ENCODE measurements around the gene DNASE1L1. TPM values are rescaled to one million over a fixed set of nuclear protein-coding genes. Genes with fewer than 3 reads are reported as not detected.
A peak's percentile ranks its signal among the peaks of the same experiment; 100 is the strongest.

Gene DNASE1L1
- total and polyA plus RNA-seq, 2 donors (not counting 1 experiment from before 2014, with no cell fraction given) = 11.3 to 38.5 TPM

DNA sequence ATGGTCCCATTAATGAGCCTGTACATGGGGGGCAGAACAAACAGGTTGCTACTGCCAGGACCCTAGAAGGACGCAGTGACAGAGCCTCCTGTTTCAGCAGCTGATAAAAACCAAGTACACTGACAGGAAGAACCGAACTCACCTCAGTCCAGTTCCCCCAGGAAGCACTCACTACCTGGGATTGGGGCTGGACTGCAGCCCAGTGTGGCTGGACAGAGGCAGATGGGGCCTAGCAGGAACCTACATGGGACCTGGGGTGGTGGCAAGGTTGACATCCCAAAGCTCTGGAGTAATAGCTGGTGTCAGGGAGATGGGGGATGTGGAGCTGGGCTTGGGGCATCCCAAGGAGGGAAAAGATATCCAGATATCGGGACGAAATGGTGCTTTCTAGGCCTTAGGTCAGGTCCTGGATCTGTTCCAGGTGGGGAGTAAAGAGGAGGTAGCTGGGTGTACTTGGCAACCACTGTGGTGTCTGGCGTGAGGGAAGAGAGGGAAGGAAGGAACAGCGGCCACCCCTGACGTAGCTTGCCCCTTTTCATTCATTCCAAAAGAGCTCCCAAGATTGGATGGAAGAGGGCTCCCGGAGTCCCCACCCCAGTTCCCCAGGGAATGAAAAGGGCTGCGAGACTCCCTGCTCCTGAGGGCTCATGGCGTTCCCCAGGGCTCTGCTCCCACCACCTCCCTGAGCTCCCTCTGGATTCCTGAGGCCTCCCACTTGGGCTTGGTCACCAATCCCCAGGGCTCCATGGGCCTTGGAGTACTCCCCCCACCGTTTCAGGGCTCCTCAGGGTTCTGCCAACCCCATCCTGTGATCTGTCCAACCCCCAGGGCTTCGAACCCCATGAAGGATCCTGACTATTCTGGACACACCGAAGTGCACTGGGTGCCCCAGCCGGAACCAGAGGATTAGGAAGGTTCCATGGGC lies 25.4 kb downstream of the DNASE1L1 start:
- H4K20me1 ChIP-seq (ENCODE audit: control insufficient read depth, extremely low read depth, insufficient read depth, low read length) = no peaks in the 10 kb centered on the region
- no peaks in the 10 kb centered on the region for H3K9me3 ChIP-seq (ENCODE audit: control insufficient read depth, insufficient read depth, low read depth, low read length)
- no peak overlapping the region for H3K27ac ChIP-seq (ENCODE audit: insufficient read depth, low read length)
- TF ChIP-seq, protein P1, sequence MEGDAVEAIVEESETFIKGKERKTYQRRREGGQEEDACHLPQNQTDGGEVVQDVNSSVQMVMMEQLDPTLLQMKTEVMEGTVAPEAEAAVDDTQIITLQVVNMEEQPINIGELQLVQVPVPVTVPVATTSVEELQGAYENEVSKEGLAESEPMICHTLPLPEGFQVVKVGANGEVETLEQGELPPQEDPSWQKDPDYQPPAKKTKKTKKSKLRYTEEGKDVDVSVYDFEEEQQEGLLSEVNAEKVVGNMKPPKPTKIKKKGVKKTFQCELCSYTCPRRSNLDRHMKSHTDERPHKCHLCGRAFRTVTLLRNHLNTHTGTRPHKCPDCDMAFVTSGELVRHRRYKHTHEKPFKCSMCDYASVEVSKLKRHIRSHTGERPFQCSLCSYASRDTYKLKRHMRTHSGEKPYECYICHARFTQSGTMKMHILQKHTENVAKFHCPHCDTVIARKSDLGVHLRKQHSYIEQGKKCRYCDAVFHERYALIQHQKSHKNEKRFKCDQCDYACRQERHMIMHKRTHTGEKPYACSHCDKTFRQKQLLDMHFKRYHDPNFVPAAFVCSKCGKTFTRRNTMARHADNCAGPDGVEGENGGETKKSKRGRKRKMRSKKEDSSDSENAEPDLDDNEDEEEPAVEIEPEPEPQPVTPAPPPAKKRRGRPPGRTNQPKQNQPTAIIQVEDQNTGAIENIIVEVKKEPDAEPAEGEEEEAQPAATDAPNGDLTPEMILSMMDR (conservative IDR thresholded peaks at IDR 0.05 in 1 of 2, IDR thresholded peaks at IDR 0.05 in 1 of 2; ENCODE audit: low read depth in 1 of 2, low read length in 2 of 2) = no peak
- TF ChIP-seq EZH2 (IDR thresholded peaks at IDR 0.05; ENCODE audit: low read length, missing control alignments) = no peak
- H3K36me3 ChIP-seq (ENCODE audit: control insufficient read depth, insufficient read depth, low read length) = peaks cover 3% of the 10 kb centered on the region
- H3K4me3 ChIP-seq (replicated peaks in 1 of 4; ENCODE audit: control extremely low read depth in 1 of 4, insufficient read depth in 1 of 4, low read depth in 3 of 4, low read length in 4 of 4) = no peak overlapping the region
- no peak overlapping the region for H3K4me2 ChIP-seq (ENCODE audit: extremely low read depth, insufficient read depth, low read length)
- H3K27me3 ChIP-seq (ENCODE audit: control insufficient read depth, insufficient read depth, low read length) = no peaks in the 10 kb centered on the region
- H2AFZ ChIP-seq (ENCODE audit: low read length) = no peak overlapping the region
- H3K9ac ChIP-seq (ENCODE audit: insufficient read depth, low read length) = no peak overlapping the region
- peak in 1 of 2 donors; percentile 7 for DNase-seq (ENCODE audit: low read depth in 2 of 2)
- H3K79me2 ChIP-seq (ENCODE audit: control insufficient read depth, insufficient read depth, low read length) = peaks cover 18% of the 10 kb centered on the region
- H3K4me1 ChIP-seq (ENCODE audit: control insufficient read depth, extremely low read depth, insufficient read depth, low read length) = peaks cover 5% of the 10 kb centered on the region

DNA sequence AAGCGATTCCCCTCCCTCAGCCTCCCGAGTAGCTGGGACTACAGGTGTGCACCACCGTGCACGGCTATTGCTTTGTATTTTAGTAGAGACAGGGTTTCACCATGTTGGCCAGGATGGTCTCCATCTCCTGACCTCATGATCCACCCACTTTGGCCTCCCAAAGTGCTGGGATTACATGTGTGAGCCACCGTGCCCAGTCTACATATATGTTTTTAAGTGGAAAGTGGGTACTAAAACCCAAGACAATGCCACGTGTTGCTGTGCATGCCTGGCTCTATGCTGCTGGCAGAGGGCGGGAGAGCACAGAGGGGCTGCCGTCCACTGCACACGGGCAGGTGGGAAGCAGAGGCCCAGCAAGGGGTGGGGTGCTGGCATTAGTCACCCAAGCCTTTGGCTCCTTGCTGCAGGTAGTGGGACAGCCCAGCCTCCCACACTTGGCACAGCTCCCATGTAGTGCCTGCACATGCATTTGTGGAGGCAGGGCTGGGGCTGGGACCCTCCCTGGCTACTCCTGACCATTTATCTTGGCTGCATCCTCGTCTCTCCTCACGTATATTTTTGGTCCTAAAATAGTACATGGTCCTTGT lies 26.5 kb downstream of the DNASE1L1 start:
- TF ChIP-seq, protein P1 (conservative IDR thresholded peaks at IDR 0.05 in 1 of 2, IDR thresholded peaks at IDR 0.05 in 1 of 2; ENCODE audit: low read depth in 1 of 2, low read length in 2 of 2) = no peak
- TF ChIP-seq EZH2 (IDR thresholded peaks at IDR 0.05; ENCODE audit: low read length, missing control alignments) = no peak
- Histone ChIP-seq H3K4me3 (replicated peaks in 1 of 4; ENCODE audit: control extremely low read depth in 1 of 4, insufficient read depth in 1 of 4, low read depth in 3 of 4, low read length in 4 of 4) (no peak overlapping the region), H3K27me3 (ENCODE audit: control insufficient read depth, insufficient read depth, low read length) (no peaks in the 10 kb centered on the region), H4K20me1 (ENCODE audit: control insufficient read depth, extremely low read depth, insufficient read depth, low read length) (no peaks in the 10 kb centered on the region), H3K4me1 (ENCODE audit: control insufficient read depth, extremely low read depth, insufficient read depth, low read length) (peaks cover 5% of the 10 kb centered on the region), H3K27ac (ENCODE audit: insufficient read depth, low read length) (no peak overlapping the region), H3K9me3 (ENCODE audit: control insufficient read depth, insufficient read depth, low read depth, low read length) (no peaks in the 10 kb centered on the region), H2AFZ (ENCODE audit: low read length) (no peak overlapping the region), H3K79me2 (ENCODE audit: control insufficient read depth, insufficient read depth, low read length) (peaks cover 18% of the 10 kb centered on the region), H3K36me3 (ENCODE audit: control insufficient read depth, insufficient read depth, low read length) (peaks cover 3% of the 10 kb centered on the region), H3K4me2 (ENCODE audit: extremely low read depth, insufficient read depth, low read length) (no peak overlapping the region), H3K9ac (ENCODE audit: insufficient read depth, low read length) (no peak overlapping the region)
- no peak for DNase-seq (ENCODE audit: low read depth in 2 of 2)

DNA sequence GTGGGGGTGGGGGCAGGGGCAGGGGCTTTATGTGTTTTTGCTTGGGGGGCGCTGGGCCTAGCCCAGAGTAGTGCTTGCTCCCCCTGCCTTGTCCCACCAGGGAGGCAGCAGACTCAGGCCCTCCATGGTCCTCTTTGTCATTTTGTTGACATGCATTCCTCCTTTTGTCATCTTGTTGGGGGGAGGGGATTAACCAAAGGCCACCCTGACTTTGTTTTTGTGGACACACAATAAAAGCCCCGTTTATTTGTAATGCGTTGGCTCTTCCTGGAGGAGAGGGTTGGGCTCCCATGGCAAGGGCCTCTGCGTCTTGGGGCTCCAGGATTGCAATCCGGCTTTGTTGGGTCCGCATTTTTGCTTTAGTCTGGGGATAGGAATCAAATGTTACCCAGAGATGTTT lies 27.8 kb downstream of the DNASE1L1 start:
- no peaks in the 10 kb centered on the region for H3K9me3 ChIP-seq (ENCODE audit: control insufficient read depth, insufficient read depth, low read depth, low read length)
- peaks cover 3% of the 10 kb centered on the region for H3K36me3 ChIP-seq (ENCODE audit: control insufficient read depth, insufficient read depth, low read length)
- no peaks in the 10 kb centered on the region for H3K27me3 ChIP-seq (ENCODE audit: control insufficient read depth, insufficient read depth, low read length)
- H3K27ac ChIP-seq (ENCODE audit: insufficient read depth, low read length) = no peak overlapping the region
- no peak overlapping the region for H3K4me3 ChIP-seq (replicated peaks in 1 of 4; ENCODE audit: control extremely low read depth in 1 of 4, insufficient read depth in 1 of 4, low read depth in 3 of 4, low read length in 4 of 4)
- DNase-seq (ENCODE audit: low read depth in 2 of 2) = no peak
- H2AFZ ChIP-seq (ENCODE audit: low read length) = no peak overlapping the region
- H3K4me1 ChIP-seq (ENCODE audit: control insufficient read depth, extremely low read depth, insufficient read depth, low read length) = peaks cover 5% of the 10 kb centered on the region
- H3K79me2 ChIP-seq (ENCODE audit: control insufficient read depth, insufficient read depth, low read length) = peaks cover 18% of the 10 kb centered on the region
- no peaks in the 10 kb centered on the region for H4K20me1 ChIP-seq (ENCODE audit: control insufficient read depth, extremely low read depth, insufficient read depth, low read length)
- no peak overlapping the region for H3K9ac ChIP-seq (ENCODE audit: insufficient read depth, low read length)
- TF ChIP-seq, protein P1 (conservative IDR thresholded peaks at IDR 0.05 in 1 of 2, IDR thresholded peaks at IDR 0.05 in 1 of 2; ENCODE audit: low read depth in 1 of 2, low read length in 2 of 2) = no peak
- no peak for TF ChIP-seq EZH2 (IDR thresholded peaks at IDR 0.05; ENCODE audit: low read length, missing control alignments)
- no peak overlapping the region for H3K4me2 ChIP-seq (ENCODE audit: extremely low read depth, insufficient read depth, low read length)

Data from fibroblast of lung (primary cell).